B cell (primary cell): ENCODE data around the gene RALBP1.

Source experiments
- CTCF ChIP-seq: fragments of 200-600 bp; IDR thresholded peaks from one replicate; pipeline ENCODE4 v1.8.0; 2022; ENCODE audit warnings: antibody characterized with exemption, mild to moderate bottlenecking
- EZH2 ChIP-seq: IDR thresholded peaks from 2 replicates; pipeline ENCODE4 v1.6.1; 2012; ENCODE audit warnings: borderline replicate concordance, low read depth, mild to moderate bottlenecking, moderate library complexity, low read length; ENCODE audit not compliant: insufficient read depth, poor library complexity, severe bottlenecking

GRCh38 chr18:9446839-9447238 lies 28.5 kb upstream of the RALBP1 start:
- no peak for TF ChIP-seq CTCF
- no peak for TF ChIP-seq EZH2
